ENCODE results near the gene FGFRL1. TPM values are rescaled to one million over a fixed set of nuclear protein-coding genes. Genes with fewer than 3 reads are reported as not detected.

FGFRL1 gene
- total and polyA plus RNA-seq, 2 of the 13 experiments (the other 11 are each of a cell fraction or from before 2014, with no cell fraction given) = 19.1 to 30.6 TPM

DNA sequence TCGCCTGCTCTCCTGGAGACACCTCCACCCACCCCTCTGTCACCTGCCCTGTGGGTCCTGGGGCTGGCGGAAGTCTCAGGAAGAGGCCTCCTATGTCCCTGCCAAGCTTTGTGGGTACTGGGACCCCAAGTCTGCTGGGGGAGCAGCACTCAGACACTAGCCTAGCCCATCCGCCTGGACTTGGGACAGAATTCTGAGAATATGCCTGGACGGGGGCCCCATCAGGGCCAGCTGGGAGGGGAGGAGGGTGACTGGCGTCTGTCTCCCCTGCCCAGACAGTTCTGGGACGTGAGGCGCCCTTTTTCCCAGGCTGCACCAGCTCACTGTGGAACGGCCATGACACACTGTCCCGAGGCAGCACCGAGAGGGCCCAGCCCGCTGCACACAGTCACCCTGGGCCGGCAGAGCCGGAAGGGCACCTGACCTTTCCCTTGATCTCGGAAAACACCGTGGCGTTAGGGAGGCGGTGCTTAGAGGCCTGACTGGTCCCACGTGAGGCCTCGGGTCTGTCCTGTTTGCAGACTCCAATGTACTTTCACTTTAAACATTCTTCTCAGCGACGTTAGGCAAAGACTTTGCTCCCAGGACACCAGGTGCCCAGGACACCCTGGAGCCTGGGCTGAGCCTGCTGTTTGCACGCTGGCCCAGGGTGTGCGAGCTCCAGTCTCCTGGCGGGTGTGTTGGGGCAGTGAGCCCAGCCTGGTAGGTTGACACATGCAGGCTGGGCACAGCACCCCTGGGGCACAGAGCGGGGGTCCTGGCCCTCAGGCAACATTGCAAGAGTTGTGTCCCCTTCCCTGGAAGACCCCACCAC lies 18.9 kb upstream of the FGFRL1 start (continued):
- TF ChIP-seq, protein P1, sequence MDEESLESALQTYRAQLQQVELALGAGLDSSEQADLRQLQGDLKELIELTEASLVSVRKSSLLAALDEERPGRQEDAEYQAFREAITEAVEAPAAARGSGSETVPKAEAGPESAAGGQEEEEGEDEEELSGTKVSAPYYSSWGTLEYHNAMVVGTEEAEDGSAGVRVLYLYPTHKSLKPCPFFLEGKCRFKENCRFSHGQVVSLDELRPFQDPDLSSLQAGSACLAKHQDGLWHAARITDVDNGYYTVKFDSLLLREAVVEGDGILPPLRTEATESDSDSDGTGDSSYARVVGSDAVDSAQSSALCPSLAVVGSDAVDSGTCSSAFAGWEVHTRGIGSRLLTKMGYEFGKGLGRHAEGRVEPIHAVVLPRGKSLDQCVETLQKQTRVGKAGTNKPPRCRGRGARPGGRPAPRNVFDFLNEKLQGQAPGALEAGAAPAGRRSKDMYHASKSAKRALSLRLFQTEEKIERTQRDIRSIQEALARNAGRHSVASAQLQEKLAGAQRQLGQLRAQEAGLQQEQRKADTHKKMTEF (CRISPR knock-in tag; IDR thresholded peaks at IDR 0.05) = peak; percentile 80
- TF ChIP-seq ZNF44 (CRISPR knock-in tag; IDR thresholded peaks at IDR 0.05) (no peak; the same call in 1 of the 2 replicates), ZMYM2 (CRISPR knock-in tag; IDR thresholded peaks at IDR 0.05) (peak; percentile 56; the same call in 1 of the 2 replicates), ZNF678 (CRISPR knock-in tag; IDR thresholded peaks at IDR 0.05) (no peak), PAWR (CRISPR knock-in tag; IDR thresholded peaks at IDR 0.05; ENCODE audit: borderline replicate concordance) (no peak), POLR2AphosphoS2 (IDR thresholded peaks at IDR 0.05; ENCODE audit: low read depth, low read length) (peak; percentile 75; the same call in 1 of the 2 replicates), REL (CRISPR knock-in tag; conservative IDR thresholded peaks at IDR 0.05) (peak; percentile 85; the same call in 1 of the 2 replicates), ZNF598 (CRISPR knock-in tag; IDR thresholded peaks at IDR 0.05; ENCODE audit: borderline replicate concordance) (no peak), ZNF234 (CRISPR knock-in tag; conservative IDR thresholded peaks at IDR 0.05) (no peak), ELF3 (CRISPR knock-in tag; IDR thresholded peaks at IDR 0.05) (peak; percentile 89), SOX5 (CRISPR knock-in tag; IDR thresholded peaks at IDR 0.05; ENCODE audit: borderline replicate concordance) (peak; percentile 91), FOXA1 (IDR thresholded peaks at IDR 0.05) (no peak), FOXA1 (CRISPR knock-in tag; IDR thresholded peaks at IDR 0.05) (peak; percentile 61; the same call in 1 of the 2 replicates)
- TF ChIP-seq, protein P2, sequence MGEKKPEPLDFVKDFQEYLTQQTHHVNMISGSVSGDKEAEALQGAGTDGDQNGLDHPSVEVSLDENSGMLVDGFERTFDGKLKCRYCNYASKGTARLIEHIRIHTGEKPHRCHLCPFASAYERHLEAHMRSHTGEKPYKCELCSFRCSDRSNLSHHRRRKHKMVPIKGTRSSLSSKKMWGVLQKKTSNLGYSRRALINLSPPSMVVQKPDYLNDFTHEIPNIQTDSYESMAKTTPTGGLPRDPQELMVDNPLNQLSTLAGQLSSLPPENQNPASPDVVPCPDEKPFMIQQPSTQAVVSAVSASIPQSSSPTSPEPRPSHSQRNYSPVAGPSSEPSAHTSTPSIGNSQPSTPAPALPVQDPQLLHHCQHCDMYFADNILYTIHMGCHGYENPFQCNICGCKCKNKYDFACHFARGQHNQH (CRISPR knock-in tag; IDR thresholded peaks at IDR 0.05) = peak; percentile 87
- TF ChIP-seq, protein P3, sequence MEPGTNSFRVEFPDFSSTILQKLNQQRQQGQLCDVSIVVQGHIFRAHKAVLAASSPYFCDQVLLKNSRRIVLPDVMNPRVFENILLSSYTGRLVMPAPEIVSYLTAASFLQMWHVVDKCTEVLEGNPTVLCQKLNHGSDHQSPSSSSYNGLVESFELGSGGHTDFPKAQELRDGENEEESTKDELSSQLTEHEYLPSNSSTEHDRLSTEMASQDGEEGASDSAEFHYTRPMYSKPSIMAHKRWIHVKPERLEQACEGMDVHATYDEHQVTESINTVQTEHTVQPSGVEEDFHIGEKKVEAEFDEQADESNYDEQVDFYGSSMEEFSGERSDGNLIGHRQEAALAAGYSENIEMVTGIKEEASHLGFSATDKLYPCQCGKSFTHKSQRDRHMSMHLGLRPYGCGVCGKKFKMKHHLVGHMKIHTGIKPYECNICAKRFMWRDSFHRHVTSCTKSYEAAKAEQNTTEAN (CRISPR knock-in tag; conservative IDR thresholded peaks at IDR 0.05) = peak; percentile 75; the same call in 1 of the 2 replicates
- TF ChIP-seq, protein P4, sequence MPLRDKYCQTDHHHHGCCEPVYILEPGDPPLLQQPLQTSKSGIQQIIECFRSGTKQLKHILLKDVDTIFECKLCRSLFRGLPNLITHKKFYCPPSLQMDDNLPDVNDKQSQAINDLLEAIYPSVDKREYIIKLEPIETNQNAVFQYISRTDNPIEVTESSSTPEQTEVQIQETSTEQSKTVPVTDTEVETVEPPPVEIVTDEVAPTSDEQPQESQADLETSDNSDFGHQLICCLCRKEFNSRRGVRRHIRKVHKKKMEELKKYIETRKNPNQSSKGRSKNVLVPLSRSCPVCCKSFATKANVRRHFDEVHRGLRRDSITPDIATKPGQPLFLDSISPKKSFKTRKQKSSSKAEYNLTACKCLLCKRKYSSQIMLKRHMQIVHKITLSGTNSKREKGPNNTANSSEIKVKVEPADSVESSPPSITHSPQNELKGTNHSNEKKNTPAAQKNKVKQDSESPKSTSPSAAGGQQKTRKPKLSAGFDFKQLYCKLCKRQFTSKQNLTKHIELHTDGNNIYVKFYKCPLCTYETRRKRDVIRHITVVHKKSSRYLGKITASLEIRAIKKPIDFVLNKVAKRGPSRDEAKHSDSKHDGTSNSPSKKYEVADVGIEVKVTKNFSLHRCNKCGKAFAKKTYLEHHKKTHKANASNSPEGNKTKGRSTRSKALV (CRISPR knock-in tag; IDR thresholded peaks at IDR 0.05) = no peak
- TF ChIP-seq, protein P5, sequence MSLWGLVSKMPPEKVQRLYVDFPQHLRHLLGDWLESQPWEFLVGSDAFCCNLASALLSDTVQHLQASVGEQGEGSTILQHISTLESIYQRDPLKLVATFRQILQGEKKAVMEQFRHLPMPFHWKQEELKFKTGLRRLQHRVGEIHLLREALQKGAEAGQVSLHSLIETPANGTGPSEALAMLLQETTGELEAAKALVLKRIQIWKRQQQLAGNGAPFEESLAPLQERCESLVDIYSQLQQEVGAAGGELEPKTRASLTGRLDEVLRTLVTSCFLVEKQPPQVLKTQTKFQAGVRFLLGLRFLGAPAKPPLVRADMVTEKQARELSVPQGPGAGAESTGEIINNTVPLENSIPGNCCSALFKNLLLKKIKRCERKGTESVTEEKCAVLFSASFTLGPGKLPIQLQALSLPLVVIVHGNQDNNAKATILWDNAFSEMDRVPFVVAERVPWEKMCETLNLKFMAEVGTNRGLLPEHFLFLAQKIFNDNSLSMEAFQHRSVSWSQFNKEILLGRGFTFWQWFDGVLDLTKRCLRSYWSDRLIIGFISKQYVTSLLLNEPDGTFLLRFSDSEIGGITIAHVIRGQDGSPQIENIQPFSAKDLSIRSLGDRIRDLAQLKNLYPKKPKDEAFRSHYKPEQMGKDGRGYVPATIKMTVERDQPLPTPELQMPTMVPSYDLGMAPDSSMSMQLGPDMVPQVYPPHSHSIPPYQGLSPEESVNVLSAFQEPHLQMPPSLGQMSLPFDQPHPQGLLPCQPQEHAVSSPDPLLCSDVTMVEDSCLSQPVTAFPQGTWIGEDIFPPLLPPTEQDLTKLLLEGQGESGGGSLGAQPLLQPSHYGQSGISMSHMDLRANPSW (CRISPR knock-in tag; IDR thresholded peaks at IDR 0.05; ENCODE audit: borderline replicate concordance) = no peak; the same call in 1 of the 2 replicates
- TF ChIP-seq, protein P6, sequence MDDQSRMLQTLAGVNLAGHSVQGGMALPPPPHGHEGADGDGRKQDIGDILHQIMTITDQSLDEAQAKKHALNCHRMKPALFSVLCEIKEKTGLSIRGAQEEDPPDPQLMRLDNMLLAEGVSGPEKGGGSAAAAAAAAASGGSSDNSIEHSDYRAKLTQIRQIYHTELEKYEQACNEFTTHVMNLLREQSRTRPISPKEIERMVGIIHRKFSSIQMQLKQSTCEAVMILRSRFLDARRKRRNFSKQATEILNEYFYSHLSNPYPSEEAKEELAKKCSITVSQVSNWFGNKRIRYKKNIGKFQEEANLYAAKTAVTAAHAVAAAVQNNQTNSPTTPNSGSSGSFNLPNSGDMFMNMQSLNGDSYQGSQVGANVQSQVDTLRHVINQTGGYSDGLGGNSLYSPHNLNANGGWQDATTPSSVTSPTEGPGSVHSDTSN (CRISPR knock-in tag; IDR thresholded peaks at IDR 0.05; ENCODE audit: borderline replicate concordance) = no peak

All from HepG2 (cell line).